ENCODE results near the gene ASIC4. TPM values are rescaled to one million over a fixed set of nuclear protein-coding genes. Genes with fewer than 3 reads are reported as not detected.

The ASIC4 gene
- total and polyA plus RNA-seq, 2 of the 13 experiments (the other 11 are each of a cell fraction or from before 2014, with no cell fraction given): 0.03 TPM; not detected in 1

DNA sequence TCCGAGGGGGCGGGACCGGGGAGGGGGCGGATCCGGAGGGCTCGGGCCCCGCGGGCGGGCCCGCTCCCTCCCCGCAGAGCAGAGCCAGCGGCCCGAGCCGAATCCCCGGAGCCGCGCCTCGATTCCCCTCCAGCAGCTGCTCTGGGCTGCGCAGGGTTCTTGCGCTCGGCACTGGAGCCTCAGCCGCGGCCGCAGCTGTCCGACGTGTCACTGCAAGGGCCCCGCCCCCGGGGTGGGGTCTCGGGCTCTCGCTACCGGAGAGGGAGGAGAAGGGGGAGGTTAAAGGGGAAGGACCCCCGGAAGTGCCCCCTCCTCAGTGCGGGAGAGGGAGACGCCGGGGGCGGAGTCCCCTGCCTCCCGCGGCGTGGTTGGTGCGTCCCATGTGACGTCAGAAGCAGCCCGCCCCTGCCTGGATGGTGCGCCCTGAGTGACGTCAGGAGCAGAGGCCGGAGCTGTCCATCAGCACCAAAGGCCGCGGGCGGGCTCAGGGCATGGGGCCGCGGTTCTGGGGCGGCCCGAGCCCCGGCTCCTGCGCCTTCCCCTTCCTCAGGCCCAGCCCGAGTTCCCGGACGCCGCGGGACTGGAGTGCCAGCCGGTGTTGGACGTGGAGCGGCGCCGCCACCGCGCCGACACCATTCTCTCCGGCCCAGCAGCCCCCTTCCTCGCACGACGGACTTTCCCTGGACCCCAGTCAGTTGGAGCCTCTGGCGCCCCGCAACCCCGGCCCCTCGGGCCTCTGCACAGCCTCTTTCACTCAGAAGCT lies 29.5 kb downstream of the ASIC4 start, which contains the start of the genes CHPF and TMEM198 (continued):
- TF ChIP-seq REST (IDR thresholded peaks at IDR 0.05; ENCODE audit: borderline replicate concordance in 1 of 2, low read depth in 1 of 2, low read length in 2 of 2) (peak in 1 of 2 experiments; percentile 97; a peak in 2 of 4 replicates), ZNF660 (CRISPR knock-in tag; IDR thresholded peaks at IDR 0.05; ENCODE audit: borderline replicate concordance, low read depth) (peak; percentile 31; the same call in 1 of the 2 replicates), BHLHE40 (IDR thresholded peaks at IDR 0.05; ENCODE audit: low read length) (peak; percentile 79), DNMT3B (CRISPR knock-in tag; conservative IDR thresholded peaks at IDR 0.05) (no peak; the same call in 1 of the 2 replicates), ZNF776 (CRISPR knock-in tag; IDR thresholded peaks at IDR 0.05) (peak; percentile 82; the same call in 1 of the 2 replicates), ETV6 (CRISPR knock-in tag; conservative IDR thresholded peaks at IDR 0.05) (peak; percentile 86; the same call in 1 of the 2 replicates), MAF1 (CRISPR knock-in tag; IDR thresholded peaks at IDR 0.05; ENCODE audit: borderline replicate concordance) (peak; percentile 95; the same call in 1 of the 2 replicates), THAP7 (CRISPR knock-in tag; IDR thresholded peaks at IDR 0.05) (no peak), ELF1 (CRISPR knock-in tag; IDR thresholded peaks at IDR 0.05) (peak; percentile 92), RFX1 (IDR thresholded peaks at IDR 0.05) (no peak), HNF4G (IDR thresholded peaks at IDR 0.05; ENCODE audit: borderline replicate concordance, low read depth, low read length) (no peak), HNF4G (CRISPR knock-in tag; IDR thresholded peaks at IDR 0.05; ENCODE audit: borderline replicate concordance, low read depth) (no peak), ZNF724P (CRISPR knock-in tag; IDR thresholded peaks at IDR 0.05; ENCODE audit: borderline replicate concordance) (peak; percentile 87), POLR2G (IDR thresholded peaks at IDR 0.05; ENCODE audit: low read depth, low read length) (peak; percentile 91), HOXD1 (CRISPR knock-in tag; IDR thresholded peaks at IDR 0.05) (peak; percentile 94), GATA4 (IDR thresholded peaks at IDR 0.05; ENCODE audit: borderline replicate concordance, low read depth) (peak; percentile 48; the same call in 1 of the 2 replicates), ZSCAN21 (CRISPR knock-in tag; IDR thresholded peaks at IDR 0.05; ENCODE audit: borderline replicate concordance) (peak; percentile 83), ZNF256 (CRISPR knock-in tag; conservative IDR thresholded peaks at IDR 0.05) (peak; percentile 83), ZNF616 (CRISPR knock-in tag; IDR thresholded peaks at IDR 0.05; ENCODE audit: low read depth) (no peak), RFXANK (CRISPR knock-in tag; IDR thresholded peaks at IDR 0.05) (peak; percentile 76; the same call in 1 of the 2 replicates), ZNF615 (CRISPR knock-in tag; IDR thresholded peaks at IDR 0.05; ENCODE audit: borderline replicate concordance) (no peak)
- TF ChIP-seq, protein P1, sequence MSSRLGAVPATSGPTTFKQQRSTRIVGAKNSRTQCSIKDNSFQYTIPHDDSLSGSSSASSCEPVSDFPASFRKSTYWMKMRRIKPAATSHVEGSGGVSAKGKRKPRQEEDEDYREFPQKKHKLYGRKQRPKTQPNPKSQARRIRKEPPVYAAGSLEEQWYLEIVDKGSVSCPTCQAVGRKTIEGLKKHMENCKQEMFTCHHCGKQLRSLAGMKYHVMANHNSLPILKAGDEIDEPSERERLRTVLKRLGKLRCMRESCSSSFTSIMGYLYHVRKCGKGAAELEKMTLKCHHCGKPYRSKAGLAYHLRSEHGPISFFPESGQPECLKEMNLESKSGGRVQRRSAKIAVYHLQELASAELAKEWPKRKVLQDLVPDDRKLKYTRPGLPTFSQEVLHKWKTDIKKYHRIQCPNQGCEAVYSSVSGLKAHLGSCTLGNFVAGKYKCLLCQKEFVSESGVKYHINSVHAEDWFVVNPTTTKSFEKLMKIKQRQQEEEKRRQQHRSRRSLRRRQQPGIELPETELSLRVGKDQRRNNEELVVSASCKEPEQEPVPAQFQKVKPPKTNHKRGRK (CRISPR knock-in tag; IDR thresholded peaks at IDR 0.05): no peak
- TF ChIP-seq, protein P2, sequence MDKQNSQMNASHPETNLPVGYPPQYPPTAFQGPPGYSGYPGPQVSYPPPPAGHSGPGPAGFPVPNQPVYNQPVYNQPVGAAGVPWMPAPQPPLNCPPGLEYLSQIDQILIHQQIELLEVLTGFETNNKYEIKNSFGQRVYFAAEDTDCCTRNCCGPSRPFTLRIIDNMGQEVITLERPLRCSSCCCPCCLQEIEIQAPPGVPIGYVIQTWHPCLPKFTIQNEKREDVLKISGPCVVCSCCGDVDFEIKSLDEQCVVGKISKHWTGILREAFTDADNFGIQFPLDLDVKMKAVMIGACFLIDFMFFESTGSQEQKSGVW (CRISPR knock-in tag; IDR thresholded peaks at IDR 0.05; ENCODE audit: borderline replicate concordance): no peak; the same call in 1 of the 2 replicates

Data from HepG2 (cell line).